Measurements from ENCODE around the gene DUSP1.

The DUSP1 gene

DNA sequence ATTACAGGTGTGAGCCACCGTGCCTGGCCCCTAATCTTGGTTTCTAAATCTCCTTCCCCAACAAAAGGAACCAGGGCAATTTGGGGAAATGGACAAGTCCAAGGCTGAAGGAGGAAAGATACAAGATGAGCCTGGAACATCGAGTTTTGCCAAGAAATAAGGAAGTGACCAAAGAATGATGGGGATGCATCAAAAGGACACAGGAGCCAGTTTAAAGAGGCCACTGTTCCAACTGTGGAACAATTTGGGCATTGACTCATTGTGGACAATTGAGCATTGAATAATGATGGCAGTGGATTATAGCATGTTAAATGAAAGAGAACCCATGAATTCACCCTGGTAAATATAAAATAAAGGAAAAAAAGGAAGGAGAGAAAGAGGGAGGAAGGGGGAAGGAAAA is 47.5 kb downstream of the DUSP1 start:
- no peak for DNase-seq (ENCODE audit: low spot score)

DNA sequence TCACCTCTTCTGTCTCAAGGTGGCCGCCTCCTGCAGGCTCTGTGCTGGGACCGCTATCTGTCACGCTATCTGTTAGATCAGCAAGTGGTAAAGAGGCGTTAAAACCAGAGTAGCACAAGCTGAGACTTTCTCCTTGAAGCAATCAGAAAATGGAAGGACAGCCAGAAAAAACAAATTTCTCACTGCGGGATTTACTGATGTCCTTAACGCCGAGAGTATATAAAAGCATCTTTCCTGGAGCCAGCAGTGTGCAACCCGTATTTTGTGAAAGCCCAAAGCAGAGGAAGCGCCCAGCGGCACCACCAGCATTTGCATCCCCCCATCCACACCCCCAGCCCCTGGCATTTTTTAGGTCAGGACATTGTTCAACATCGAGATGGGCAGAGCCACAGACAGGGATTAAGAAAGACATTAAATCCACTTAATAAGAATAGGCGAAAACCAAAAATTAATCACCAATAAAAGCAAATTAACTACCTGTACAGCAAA is 48.6 kb downstream of the DUSP1 start:
- no peak for DNase-seq (ENCODE audit: low spot score)

DNA sequence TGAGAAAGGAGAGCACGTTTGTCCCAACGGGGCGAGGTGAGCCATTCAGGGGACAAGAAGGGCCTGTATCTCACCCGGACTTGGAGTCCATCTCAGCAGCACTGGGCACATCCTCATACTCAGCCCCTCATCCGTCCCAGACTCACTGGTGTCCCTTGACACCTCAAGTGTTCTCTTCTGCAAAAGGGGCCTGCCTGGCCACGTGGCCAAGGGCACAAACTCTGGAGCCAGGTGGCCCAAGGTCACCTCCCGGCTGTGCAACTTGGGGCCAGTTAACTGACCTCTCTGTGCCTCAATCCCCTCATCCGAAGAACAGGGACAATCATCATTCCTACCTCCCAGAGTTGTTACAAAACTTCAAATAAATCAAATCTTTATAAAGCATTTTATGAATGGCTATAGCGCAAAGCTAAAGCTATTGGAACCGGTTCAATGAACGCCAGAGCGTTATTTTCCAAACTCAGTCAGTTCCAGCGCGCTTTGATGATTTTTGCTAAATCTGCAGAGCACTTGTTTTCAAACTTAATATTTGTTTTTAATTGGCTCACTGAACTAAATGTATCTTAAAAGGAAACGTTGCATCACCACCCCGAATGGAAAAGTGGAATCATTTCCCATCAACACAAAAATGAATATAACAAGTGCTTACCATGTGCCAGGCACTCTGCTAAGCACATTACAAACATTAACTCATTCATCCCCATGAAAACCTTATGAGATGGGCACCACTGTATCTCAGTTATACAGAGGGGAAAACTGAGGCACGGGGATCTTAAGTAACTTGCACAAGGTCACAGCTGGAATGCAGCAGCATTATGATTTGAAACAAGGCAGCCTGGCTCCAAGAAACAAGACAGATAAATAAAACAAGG is 49.3 kb downstream of the DUSP1 start:
- no peak for DNase-seq (ENCODE audit: low spot score)

DNA sequence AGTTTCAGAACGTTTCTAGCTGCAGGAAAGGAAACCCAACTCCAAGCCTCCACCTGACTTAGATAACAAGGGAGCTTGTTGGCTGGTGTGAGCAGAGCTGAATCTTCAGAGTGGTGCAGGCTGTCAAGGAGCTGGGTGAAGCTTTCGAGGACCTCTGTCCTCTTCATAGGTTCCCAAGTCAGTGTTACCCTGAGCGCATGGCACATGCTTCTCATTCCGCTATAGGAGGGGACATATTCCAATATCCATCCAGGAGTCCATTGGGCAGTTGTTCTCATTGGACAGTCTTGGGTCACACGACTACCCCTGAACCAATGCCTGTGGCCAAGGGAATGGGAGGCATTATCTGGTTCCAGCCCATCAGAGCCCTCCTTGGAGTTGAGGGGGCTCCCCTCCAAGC is 50.3 kb downstream of the DUSP1 start:
- DNase-seq (ENCODE audit: low spot score) = no peak

DNA sequence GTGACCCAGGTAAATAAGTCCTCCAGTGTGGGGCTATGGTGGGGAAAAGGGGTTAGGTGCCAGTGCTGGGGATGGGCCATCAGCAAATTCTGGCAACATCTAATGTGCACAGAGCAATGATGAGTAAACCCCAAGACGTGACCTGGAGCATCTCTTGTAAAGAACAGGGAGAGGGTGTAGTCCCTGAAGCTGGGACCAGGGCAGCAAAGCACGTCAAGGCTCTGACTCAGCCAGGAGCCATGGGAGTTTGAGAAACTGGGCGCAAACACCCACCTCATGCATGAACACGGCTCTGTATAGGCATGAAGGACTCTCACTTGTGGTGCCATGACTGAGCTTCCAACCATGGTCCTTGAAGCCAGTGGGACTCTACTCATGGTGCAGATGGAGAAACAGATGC is 51.8 kb downstream of the DUSP1 start:
- DNase-seq (ENCODE audit: low spot score) = no peak

DNA sequence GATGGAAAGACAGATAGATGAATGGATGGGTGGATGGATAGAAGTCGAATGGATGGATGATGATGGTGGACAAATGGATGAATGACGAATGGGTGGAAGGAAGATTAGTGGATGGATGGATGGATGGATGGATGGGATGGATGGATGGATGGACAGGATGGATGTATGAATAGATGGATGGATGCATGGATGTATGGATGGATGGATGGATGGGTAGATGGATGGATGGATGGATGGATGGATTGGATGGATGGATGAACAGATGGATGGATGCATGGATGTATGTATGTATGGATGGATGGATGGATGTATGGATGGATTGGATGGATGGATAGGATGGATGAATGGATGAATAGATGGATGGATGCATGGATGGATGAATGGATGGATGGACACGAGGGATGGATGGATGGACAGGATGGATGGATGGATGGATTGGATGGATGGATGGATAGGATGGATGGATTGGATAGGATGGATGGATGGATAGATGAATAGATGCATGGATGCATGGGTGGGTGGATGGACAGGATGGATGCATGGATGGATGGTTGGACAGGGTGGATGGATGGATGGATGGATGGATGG is 52.4 kb downstream of the DUSP1 start:
- no peak for DNase-seq (ENCODE audit: low spot score)

All from hepatic stellate cell (primary cell).